Heart left ventricle (tissue), 16 donors: ENCODE results near the gene LPCAT1. TPM values are rescaled to one million over a fixed set of nuclear protein-coding genes. Genes with fewer than 3 reads are reported as not detected.

Source experiments
- ATAC-seq, 4 donors: fragments of 200-7000 bp; cut with Tn5 transposase; one replicate each; pipeline ENCODE4 v1.9.1; 2020 to 2022; ENCODE audit warnings: moderate library complexity in 4 of 4, mild to moderate bottlenecking in 3 of 4, moderate number of reproducible peaks in 1 of 4
- DNase-seq, 5 donors: peaks; one replicate each; pipeline ENCODE4 v3.0.0-alpha.2; 2020
- H3K27ac ChIP-seq, 12 donors: fragments of 200-600 bp; sonication (generic) in 4 of 12; one replicate each; pipeline versions ENCODE4 v1.5.0 to v1.8.0; 2016 to 2022; ENCODE audit warnings: mild to moderate bottlenecking in 2 of 12
- H3K27me3 ChIP-seq, 9 donors: fragments of 200-600 bp; sonication (generic) in 2 of 9; one replicate each; pipeline versions ENCODE4 v1.5.1 to v1.8.0; 2016 to 2022; ENCODE audit warnings: mild to moderate bottlenecking in 3 of 9
- H3K36me3 ChIP-seq, 9 donors: fragments of 200-600 bp; sonication (generic) in 2 of 9; one replicate each; pipeline versions ENCODE4 v1.5.0 to v1.8.0; 2018 to 2022; ENCODE audit warnings: mild to moderate bottlenecking in 2 of 9
- H3K4me1 ChIP-seq, 12 donors: fragments of 200-600 bp; sonication (generic) in 4 of 12; one replicate each; pipeline versions ENCODE4 v1.5.0 to v1.8.0; 2016 to 2022; ENCODE audit warnings: mild to moderate bottlenecking in 3 of 12
- H3K4me3 ChIP-seq, 12 donors: fragments of 200-600 bp; sonication (generic) in 4 of 12; one replicate each; pipeline versions ENCODE4 v1.5.0 to v1.8.0; 2017 to 2022; ENCODE audit warnings: mild to moderate bottlenecking in 9 of 12, moderate library complexity in 4 of 12
- H3K9me3 ChIP-seq, 12 donors: fragments of 200-600 bp; sonication (generic) in 4 of 12; one replicate each; pipeline versions ENCODE4 v1.5.0 to v1.8.0; 2016 to 2022; ENCODE audit warnings: mild to moderate bottlenecking in 1 of 12
- CTCF ChIP-seq, 12 donors: fragments of 200-600 bp; sonication (generic) in 4 of 12; IDR thresholded peaks; one replicate each; pipeline versions ENCODE4 v1.5.0 to v1.8.0; 2018 to 2022; ENCODE audit warnings: antibody characterized with exemption in 12 of 12, mild to moderate bottlenecking in 5 of 12
- POLR2A ChIP-seq, 2 donors: fragments of 450-650 bp; IDR thresholded peaks; one replicate each; pipeline ENCODE4 v1.6.1; 2017; ENCODE audit warnings: antibody characterized with exemption in 2 of 2, mild to moderate bottlenecking in 2 of 2, moderate library complexity in 2 of 2
- WGBS, 4 donors: extraction: QIAGEN DNeasy Blood & Tissue Kit in 2 of 4; methylation state at CpG; one replicate each; pipeline versions ENCODE4 v1.1.5 to v1.1.7; 2013 to 2018; 5-methylcytosine and 5-hydroxymethylcytosine counted together
- intact Hi-C, 10 donors: fragments of 100-400 bp; cut with DNase I; formaldehyde crosslinking; loops; one replicate each; pipeline versions ENCODE4 v1.11.1 to v1.14.2; 2022
- polyA plus RNA-seq, 2 donors: library from polyadenylated mRNA; stranded (reverse); fragments of 200-250 nt; gene quantifications; one replicate each; pipeline ENCODE4 v1.2.3, GENCODE V29; 2013
- total RNA-seq, 9 donors: library from RNA; depleted of rRNA in 2 of 9; stranded (reverse); fragments of >200 nt in 2 of 9; fragmentation: NEBNext Ultra II Directional in 3 of 9; extraction: Animal tissue kit (Norgen Biotek cat#: 25700) in 3 of 9; gene quantifications; one replicate each; pipeline versions ENCODE4 v1.1.0 to v1.2.4, GENCODE V29; 2016 to 2023
- donor health status: ischemic (EF 13 %, LVEDD 7.1; RV severe dilation, severe dysfunction).
- donor health status: healthy with polysubstance abuse.
- donor health status: DM: no; HTN: yes; CAD: no.
- donor health status: DM: no; HTN: no; CAD: no.
- donor health status: ischemic (EF 25% LVEDD 6.9; RV normal size, moderate dysfunction).
- donor health status: ischemic (EF 25% LVEDD 5.7; RV mildly dilated, moderate dysfunction).
- donor health status: healthy.
- donor health status: DM: yes; HTN: yes; CAD: no.
- donor health status: ischemic (EF 35%, LVEDD 5.7; RV mildly dilated, moderate dysfunction).
- donor health status: nonischemic (EF 11% LVEDD 7.7; RV severe dilation, severe dysfunction).
- donor health status: DM: yes; HTN: yes; CAD: no.
- donor health status: PGD.
- donor health status: ischemic (EF 29% LVEDD 5.4; RV normal size, mild dysfunction).
- donor health status: nonischemic (EF 23%, LVEDD 6.1; RV moderate dilation, normal function).

LPCAT1 gene
- total and polyA plus RNA-seq, 11 donors = 8.2 to 30.6 (median 9.9) TPM

- no peak for TF ChIP-seq POLR2A (IDR thresholded peaks at IDR 0.05)
- no peak for TF ChIP-seq CTCF (IDR thresholded peaks at IDR 0.05)
- Histone ChIP-seq H3K27ac (peak overlapping the region in 3 of 12 donors; percentile 91 to 97 (median 94)), H3K27me3 (no peaks in the 10 kb centered on the region), H3K4me1 (peaks cover 0 to 32% (median 17%) of the 10 kb centered on the region in 12 donors), H3K36me3 (peaks cover 0 to 26% (median 8%) of the 10 kb centered on the region in 9 donors), H3K4me3 (peak overlapping the region; percentile 63 to 99 (median 80)), H3K9me3 (no peaks in the 10 kb centered on the region)
- intact Hi-C loops = loop anchor here in 1 of 10 donors (5.0 to 10.0 kb wide), 2 partner anchors 109 to 272 kb away; partner anchors contain the start of gene MRPL36
- DNase-seq (peak in 3 of 5 donors; percentile 30 to 65 (median 40)), ATAC-seq (peak in 2 of 4 donors; percentile 29 to 30)
- 5 to 19% (median 9%) methylated on average over 19 to 63 of the region's 63 CpGs for WGBS, 4 donors
Measured at GRCh38 chr5:1522601-1523479, 920 bp downstream of the LPCAT1 start.

GRCh38 chr5:1521671-1522600 lies 1.8 kb downstream of the LPCAT1 start:
- TF ChIP-seq POLR2A (IDR thresholded peaks at IDR 0.05) (no peak), CTCF (IDR thresholded peaks at IDR 0.05) (no peak)
- no peak overlapping the region for H3K27ac ChIP-seq
- no peaks in the 10 kb centered on the region for H3K27me3 ChIP-seq
- ATAC-seq (no peak), DNase-seq (peak in 3 of 5 donors; percentile 18 to 56 (median 24))
- H3K9me3 ChIP-seq = no peaks in the 10 kb centered on the region
- WGBS, 4 donors = 71 to 77% (median 73%) methylated on average over 27 to 28 of the region's 28 CpGs
- peak overlapping the region in 11 of 12 donors; percentile 63 to 99 (median 80) for H3K4me3 ChIP-seq
- intact Hi-C loops = loop anchor here in 1 of 10 donors (5.0 to 10.0 kb wide), 2 partner anchors 110 to 273 kb away; partner anchors contain the start of gene MRPL36
- H3K36me3 ChIP-seq = peaks cover 0 to 34% (median 8%) of the 10 kb centered on the region in 9 donors
- H3K4me1 ChIP-seq = peaks cover 0 to 41% (median 18%) of the 10 kb centered on the region in 12 donors

- intact Hi-C loops = loop anchor here in 1 of 10 donors (5.0 to 10.0 kb wide), 2 partner anchors 111 to 274 kb away; partner anchors contain the start of gene MRPL36
- ATAC-seq (no peak), DNase-seq (peak in 2 of 5 donors; percentile 5 to 7)
- no peaks in the 10 kb centered on the region for H3K9me3 ChIP-seq
- H3K27me3 ChIP-seq = no peaks in the 10 kb centered on the region
- H3K4me3 ChIP-seq = no peak overlapping the region
- 95 to 97% (median 95%) methylated on average over 13 of the region's 13 CpGs for WGBS, 4 donors
- H3K36me3 ChIP-seq = peaks cover 0 to 34% (median 8%) of the 10 kb centered on the region in 9 donors
- H3K27ac ChIP-seq = no peak overlapping the region
- H3K4me1 ChIP-seq = peaks cover 0 to 51% (median 18%) of the 10 kb centered on the region in 12 donors
- TF ChIP-seq POLR2A (IDR thresholded peaks at IDR 0.05) (no peak), CTCF (IDR thresholded peaks at IDR 0.05) (no peak)
Measured at GRCh38 chr5:1520791-1521453, 2.8 kb downstream of the LPCAT1 start.
